ENCODE data around the gene MLH3. TPM values are rescaled to one million over a fixed set of nuclear protein-coding genes. Genes with fewer than 3 reads are reported as not detected.

MLH3 gene
- total RNA-seq, 2 experiments from 2014 or later: 6.6 to 6.7 TPM

DNA sequence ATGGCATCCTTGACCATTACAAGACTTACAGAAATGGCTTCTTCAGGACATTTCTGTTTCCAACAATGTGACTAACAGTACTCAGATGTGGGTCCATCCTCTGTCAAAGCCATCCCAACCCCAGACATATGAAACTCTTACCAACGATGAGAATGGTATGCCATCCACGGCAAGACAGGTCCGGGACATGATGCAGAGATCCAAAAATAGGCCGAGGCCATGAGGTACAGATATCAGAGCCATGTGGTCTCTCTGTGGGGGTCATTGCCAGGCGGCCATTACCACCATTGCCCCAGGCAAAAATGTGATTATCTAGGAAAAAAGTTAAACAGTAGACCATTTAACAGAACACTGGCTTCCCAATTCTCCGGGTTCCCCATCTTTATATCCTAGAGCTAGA lies 45.7 kb upstream of the MLH3 start:
- Histone ChIP-seq H4K20me1 (ENCODE audit: insufficient read depth, low read length) (no peaks in the 10 kb centered on the region), H2AFZ (ENCODE audit: low read length) (no peak overlapping the region), H3K4me1 (ENCODE audit: insufficient read depth, low read length, poor library complexity, severe bottlenecking) (no peaks in the 10 kb centered on the region), H3K4me3 (ENCODE audit: low read depth, low read length, poor library complexity, severe bottlenecking) (no peak overlapping the region), H3K36me3 (ENCODE audit: insufficient read depth, low read length) (peaks cover 81% of the 10 kb centered on the region), H3K79me2 (ENCODE audit: insufficient read depth, low read depth, low read length) (no peaks in the 10 kb centered on the region), H3K27ac (ENCODE audit: low read depth, low read length, poor library complexity, severe bottlenecking) (no peak overlapping the region), H3K4me2 (ENCODE audit: low read length) (no peak overlapping the region), H3K9me3 (ENCODE audit: low read length) (no peaks in the 10 kb centered on the region), H3K9me2 (ENCODE audit: insufficient read depth, low read length) (no peaks in the 10 kb centered on the region)
- ChIA-PET CTCF (ENCODE audit: unreplicated experiment) (no interaction called here), POLR2A (no interaction called here)
- no peak for DNase-seq (ENCODE audit: low spot score)
- intact Hi-C loops (cut with micrococcal nuclease; ENCODE audit: unreplicated experiment): no loop called here
- no TSS peak for BruUV-seq (replicated peaks)
- no peak for TF ChIP-seq EZH2phosphoT487 (IDR thresholded peaks at IDR 0.05; ENCODE audit: borderline replicate concordance, low read depth, low read length)
- TF ChIP-seq, protein P1, sequence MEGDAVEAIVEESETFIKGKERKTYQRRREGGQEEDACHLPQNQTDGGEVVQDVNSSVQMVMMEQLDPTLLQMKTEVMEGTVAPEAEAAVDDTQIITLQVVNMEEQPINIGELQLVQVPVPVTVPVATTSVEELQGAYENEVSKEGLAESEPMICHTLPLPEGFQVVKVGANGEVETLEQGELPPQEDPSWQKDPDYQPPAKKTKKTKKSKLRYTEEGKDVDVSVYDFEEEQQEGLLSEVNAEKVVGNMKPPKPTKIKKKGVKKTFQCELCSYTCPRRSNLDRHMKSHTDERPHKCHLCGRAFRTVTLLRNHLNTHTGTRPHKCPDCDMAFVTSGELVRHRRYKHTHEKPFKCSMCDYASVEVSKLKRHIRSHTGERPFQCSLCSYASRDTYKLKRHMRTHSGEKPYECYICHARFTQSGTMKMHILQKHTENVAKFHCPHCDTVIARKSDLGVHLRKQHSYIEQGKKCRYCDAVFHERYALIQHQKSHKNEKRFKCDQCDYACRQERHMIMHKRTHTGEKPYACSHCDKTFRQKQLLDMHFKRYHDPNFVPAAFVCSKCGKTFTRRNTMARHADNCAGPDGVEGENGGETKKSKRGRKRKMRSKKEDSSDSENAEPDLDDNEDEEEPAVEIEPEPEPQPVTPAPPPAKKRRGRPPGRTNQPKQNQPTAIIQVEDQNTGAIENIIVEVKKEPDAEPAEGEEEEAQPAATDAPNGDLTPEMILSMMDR (conservative IDR thresholded peaks at IDR 0.05; ENCODE audit: low read length): no peak

DNA sequence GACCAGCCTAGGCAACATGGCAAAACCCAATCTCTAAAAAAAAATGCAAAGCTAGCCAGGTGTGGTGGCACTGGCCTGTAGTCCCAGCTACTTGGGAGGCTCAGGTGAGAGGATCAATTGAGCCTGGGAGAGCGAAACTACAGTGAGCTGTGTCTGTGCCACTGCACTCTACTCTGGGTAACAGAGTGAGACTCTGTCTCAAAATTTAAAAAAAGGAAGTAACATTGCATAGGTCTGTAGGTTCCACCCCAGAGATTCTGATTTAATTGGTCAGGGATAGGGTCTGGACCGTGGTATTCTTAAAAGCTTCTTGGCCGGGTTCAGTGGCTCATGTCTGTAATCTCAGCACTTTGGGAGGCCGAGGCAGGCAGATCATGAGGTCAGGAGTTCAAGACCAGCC lies 44.4 kb upstream of the MLH3 start:
- ChIA-PET POLR2A (interaction anchor here (0.7 to 1.1 kb wide), 2 partner anchors 74 to 381 kb away, joined by 3 to 7 read pairs; no protein-coding TSS in a partner anchor), CTCF (ENCODE audit: unreplicated experiment) (no interaction called here)
- no TSS peak for BruUV-seq (replicated peaks)
- Histone ChIP-seq H3K4me3 (ENCODE audit: low read depth, low read length, poor library complexity, severe bottlenecking) (no peak overlapping the region), H3K36me3 (ENCODE audit: insufficient read depth, low read length) (peaks cover 85% of the 10 kb centered on the region), H3K79me2 (ENCODE audit: insufficient read depth, low read depth, low read length) (no peaks in the 10 kb centered on the region), H3K27ac (ENCODE audit: low read depth, low read length, poor library complexity, severe bottlenecking) (no peak overlapping the region), H3K9me3 (ENCODE audit: low read length) (no peaks in the 10 kb centered on the region), H2AFZ (ENCODE audit: low read length) (no peak overlapping the region), H3K4me2 (ENCODE audit: low read length) (no peak overlapping the region), H4K20me1 (ENCODE audit: insufficient read depth, low read length) (no peaks in the 10 kb centered on the region), H3K4me1 (ENCODE audit: insufficient read depth, low read length, poor library complexity, severe bottlenecking) (no peaks in the 10 kb centered on the region), H3K9me2 (ENCODE audit: insufficient read depth, low read length) (no peaks in the 10 kb centered on the region)
- no peak for TF ChIP-seq EZH2phosphoT487 (IDR thresholded peaks at IDR 0.05; ENCODE audit: borderline replicate concordance, low read depth, low read length)
- TF ChIP-seq, protein P1 (conservative IDR thresholded peaks at IDR 0.05; ENCODE audit: low read length): no peak
- intact Hi-C loops (cut with micrococcal nuclease; ENCODE audit: unreplicated experiment): no loop called here
- DNase-seq (ENCODE audit: low spot score): no peak

DNA sequence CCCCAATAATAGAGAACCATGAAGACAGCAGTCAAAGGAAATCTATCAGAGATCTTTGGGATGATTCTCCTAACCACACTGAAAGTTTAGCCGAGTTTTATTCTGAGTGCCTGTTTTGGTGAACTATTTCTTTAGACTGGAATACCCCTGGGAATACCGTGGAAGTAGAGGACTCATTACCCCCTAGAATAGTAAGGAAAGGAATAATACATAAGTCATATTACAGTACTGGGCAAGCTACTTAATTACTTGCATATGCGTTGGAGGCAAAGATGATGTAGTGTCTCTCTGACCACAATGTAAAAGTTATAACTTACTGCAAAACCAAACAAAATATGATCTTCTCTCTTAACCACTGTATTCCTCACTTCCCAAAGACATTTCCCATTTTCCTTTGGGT lies 43.6 kb upstream of the MLH3 start:
- no peaks in the 10 kb centered on the region for H3K9me3 ChIP-seq (ENCODE audit: low read length)
- no peak overlapping the region for H2AFZ ChIP-seq (ENCODE audit: low read length)
- no peak for DNase-seq (ENCODE audit: low spot score)
- no peak for TF ChIP-seq EZH2phosphoT487 (IDR thresholded peaks at IDR 0.05; ENCODE audit: borderline replicate concordance, low read depth, low read length)
- TF ChIP-seq, protein P1 (conservative IDR thresholded peaks at IDR 0.05; ENCODE audit: low read length): no peak
- H3K9me2 ChIP-seq (ENCODE audit: insufficient read depth, low read length): no peaks in the 10 kb centered on the region
- H3K4me2 ChIP-seq (ENCODE audit: low read length): no peak overlapping the region
- POLR2A ChIA-PET: interaction anchor here (0.7 kb wide), 1 partner anchor 1732 kb away, joined by 3 read pairs; no protein-coding TSS in a partner anchor
- H4K20me1 ChIP-seq (ENCODE audit: insufficient read depth, low read length): no peaks in the 10 kb centered on the region
- peaks cover 85% of the 10 kb centered on the region for H3K36me3 ChIP-seq (ENCODE audit: insufficient read depth, low read length)
- H3K79me2 ChIP-seq (ENCODE audit: insufficient read depth, low read depth, low read length): no peaks in the 10 kb centered on the region
- BruUV-seq (replicated peaks): no TSS peak
- CTCF ChIA-PET (ENCODE audit: unreplicated experiment): no interaction called here
- no peak overlapping the region for H3K27ac ChIP-seq (ENCODE audit: low read depth, low read length, poor library complexity, severe bottlenecking)
- no peak overlapping the region for H3K4me3 ChIP-seq (ENCODE audit: low read depth, low read length, poor library complexity, severe bottlenecking)
- H3K4me1 ChIP-seq (ENCODE audit: insufficient read depth, low read length, poor library complexity, severe bottlenecking): no peaks in the 10 kb centered on the region
- intact Hi-C loops (cut with micrococcal nuclease; ENCODE audit: unreplicated experiment): no loop called here

Data from OCI-LY7 (cell line).